Choroid plexus epithelial cell (primary cell): Measurements from ENCODE around the gene VAC14.

Experiments used
- DNase-seq: peaks from one replicate; pipeline ENCODE4 v3.0.0-alpha.2; 2010; ENCODE audit warnings: low read depth
- H3K4me3 ChIP-seq: 2 replicates; pipeline ENCODE4 v1.5.1; 2011; ENCODE audit warnings: low read depth, mild to moderate bottlenecking, control low read depth, low read length, moderate library complexity
- CTCF ChIP-seq: conservative IDR thresholded peaks from 2 replicates; pipeline ENCODE4 v1.5.1; 2011; ENCODE audit warnings: low read depth, mild to moderate bottlenecking, control low read depth, inconsistent platforms, low read length, moderate library complexity

The VAC14 gene

GRCh38 chr16:70691223-70692129, 109.5 kb downstream of the VAC14 start:
- H3K4me3 ChIP-seq: no peak overlapping the region
- peak; percentile 78 for DNase-seq
- no peak for TF ChIP-seq CTCF

GRCh38 chr16:70689970-70690891, 110.7 kb downstream of the VAC14 start:
- H3K4me3 ChIP-seq: no peak overlapping the region
- no peak for TF ChIP-seq CTCF
- no peak for DNase-seq

GRCh38 chr16:70689035-70689969, 111.7 kb downstream of the VAC14 start:
- DNase-seq: no peak
- no peak overlapping the region for H3K4me3 ChIP-seq
- no peak for TF ChIP-seq CTCF

GRCh38 chr16:70688246-70688742, 112.7 kb downstream of the VAC14 start:
- TF ChIP-seq CTCF: no peak
- H3K4me3 ChIP-seq: no peak overlapping the region
- peak; percentile 34 for DNase-seq

- no peak for TF ChIP-seq CTCF
- no peak for DNase-seq
- no peak overlapping the region for H3K4me3 ChIP-seq
Observed at GRCh38 chr16:70687671-70688245, 113.2 kb downstream of the VAC14 start.

- DNase-seq: peak; percentile 21
Observed at GRCh38 chr16:70687102-70687511, 113.9 kb downstream of the VAC14 start.

More at GRCh38 chr16:70687102-70687511, 113.9 kb downstream of the VAC14 start:
- TF ChIP-seq CTCF: no peak
- no peak overlapping the region for H3K4me3 ChIP-seq
